WTC11 (cell line): Measurements from ENCODE around the gene SEMA6B. TPM values are rescaled to one million over a fixed set of nuclear protein-coding genes. Genes with fewer than 3 reads are reported as not detected.

Experiments
- ATAC-seq: fragments of 200-7000 bp; cut with Tn5 transposase; 2 replicates; pipeline ENCODE4 v1.10.0; 2021; ENCODE audit warnings: mild to moderate bottlenecking, moderate library complexity
- CTCF ChIA-PET: fragments of 300-600 bp; sonication (Branson Sonifier 250); formaldehyde crosslinking; loops from one replicate; lab custom pipeline; 2021; ENCODE audit warnings: antibody characterized with exemption; lab: Charles Lee
- POLR2A ChIA-PET: fragments of 350-600 bp; sonication (Branson Sonifier 250); formaldehyde crosslinking; loops from one replicate; lab custom pipeline; 2021; ENCODE audit warnings: antibody characterized with exemption; lab: Charles Lee
- DNase-seq: peaks from one replicate; pipeline ENCODE4 v3.0.0; 2021; ENCODE audit warnings: low spot score
- H3K27ac Mint-ChIP-seq: 2 replicates; pipeline ENCODE4 v1.8.0; 2021; ENCODE audit warnings: mixed read lengths
- H3K27me3 Mint-ChIP-seq: 2 replicates; pipeline ENCODE4 v1.8.0; 2021; ENCODE audit warnings: low read depth, mild to moderate bottlenecking, moderate library complexity, mixed read lengths
- H3K36me3 Mint-ChIP-seq: 2 replicates; pipeline ENCODE4 v1.8.0; 2021; ENCODE audit warnings: mixed read lengths
- H3K4me1 Mint-ChIP-seq: 2 replicates; pipeline ENCODE4 v1.8.0; 2022; ENCODE audit warnings: mixed read lengths
- H3K4me3 Mint-ChIP-seq: 2 replicates; pipeline ENCODE4 v1.8.0; 2021; ENCODE audit warnings: mild to moderate bottlenecking, moderate library complexity, mixed read lengths
- H3K9me3 Mint-ChIP-seq: 2 replicates; pipeline ENCODE4 v1.8.0; 2021; ENCODE audit warnings: mixed read lengths
- ATF1 ChIP-seq: sonication (generic); formaldehyde crosslinking; IDR thresholded peaks from 2 replicates; pipeline ENCODE4 v1.8.1; 2023; ENCODE audit warnings: mild to moderate bottlenecking, moderate library complexity, missing genetic modification reagents
- CREM ChIP-seq: sonication (generic); formaldehyde crosslinking; IDR thresholded peaks from 2 replicates; pipeline ENCODE4 v1.8.1; 2022; ENCODE audit warnings: mild to moderate bottlenecking, missing genetic modification reagents, moderate library complexity
- FOXK1 ChIP-seq: sonication (generic); formaldehyde crosslinking; IDR thresholded peaks from 2 replicates; pipeline ENCODE4 v1.8.0; 2022; ENCODE audit warnings: mild to moderate bottlenecking, moderate library complexity, missing genetic modification reagents
- JAZF1 ChIP-seq: fragments of 250-450 bp; sonication (Bioruptor Pico); IDR thresholded peaks from 2 replicates; pipeline ENCODE4 v1.9.0; 2021; ENCODE audit warnings: moderate library complexity, mild to moderate bottlenecking, inconsistent platforms
- NR2C2 ChIP-seq: sonication (generic); formaldehyde crosslinking; IDR thresholded peaks from 2 replicates; pipeline ENCODE4 v1.8.0; 2022; ENCODE audit warnings: mild to moderate bottlenecking, missing genetic modification reagents
- TEAD1 ChIP-seq: sonication (generic); formaldehyde crosslinking; IDR thresholded peaks from 2 replicates; pipeline ENCODE4 v1.8.0; 2022; ENCODE audit warnings: mild to moderate bottlenecking, missing genetic modification reagents
- TP53 ChIP-seq: sonication (generic); formaldehyde crosslinking; IDR thresholded peaks from 2 replicates; pipeline ENCODE4 v1.8.1; 2023; ENCODE audit warnings: mild to moderate bottlenecking, missing genetic modification reagents
- ZBTB21 ChIP-seq: sonication (generic); formaldehyde crosslinking; IDR thresholded peaks from 2 replicates; pipeline ENCODE4 v1.8.1; 2023; ENCODE audit warnings: mild to moderate bottlenecking, missing genetic modification reagents, borderline replicate concordance
- ZNF138 ChIP-seq: sonication (generic); formaldehyde crosslinking; conservative IDR thresholded peaks from 2 replicates; pipeline ENCODE4 v1.8.1; 2022; ENCODE audit warnings: mild to moderate bottlenecking, moderate library complexity, missing genetic modification reagents
- total RNA-seq: library from RNA; stranded (reverse); gene quantifications from 3 replicates; pipeline ENCODE4 v1.2.3, GENCODE V29; 2021
- TF ChIP-seq, protein P1 (sequence below): sonication (generic); formaldehyde crosslinking; IDR thresholded peaks from 2 replicates; pipeline ENCODE4 v1.8.0; 2022; ENCODE audit warnings: mild to moderate bottlenecking, missing genetic modification reagents
- TF ChIP-seq, protein P2 (sequence below): sonication (generic); formaldehyde crosslinking; IDR thresholded peaks from 2 replicates; pipeline ENCODE4 v1.8.1; 2022; ENCODE audit warnings: low read depth, mild to moderate bottlenecking, moderate library complexity, missing genetic modification reagents, borderline replicate concordance
- TF ChIP-seq, protein P3 (sequence below): sonication (generic); formaldehyde crosslinking; IDR thresholded peaks from 2 replicates; pipeline ENCODE4 v1.8.0; 2023; ENCODE audit warnings: mild to moderate bottlenecking, missing genetic modification reagents
- TF ChIP-seq, protein P4 (sequence below): sonication (generic); formaldehyde crosslinking; IDR thresholded peaks from 2 replicates; pipeline ENCODE4 v1.8.1; 2023; ENCODE audit warnings: mild to moderate bottlenecking, missing genetic modification reagents
- TF ChIP-seq, protein P5 (sequence below): fragments of 200-600 bp; IDR thresholded peaks from 2 replicates; pipeline ENCODE4 v1.8.0; 2022; ENCODE audit warnings: antibody characterized with exemption
- TF ChIP-seq, protein P6 (sequence below): sonication (generic); formaldehyde crosslinking; conservative IDR thresholded peaks from 2 replicates; pipeline ENCODE4 v1.8.1; 2023; ENCODE audit warnings: mild to moderate bottlenecking, low read depth, missing genetic modification reagents, moderate library complexity
- TF ChIP-seq, protein P7 (sequence below): sonication (generic); formaldehyde crosslinking; IDR thresholded peaks from 2 replicates; pipeline ENCODE4 v1.8.0; 2022; ENCODE audit warnings: mild to moderate bottlenecking, missing genetic modification reagents

Gene SEMA6B
- total RNA-seq, 1 experiment from 2014 or later: 45.1 TPM

DNA sequence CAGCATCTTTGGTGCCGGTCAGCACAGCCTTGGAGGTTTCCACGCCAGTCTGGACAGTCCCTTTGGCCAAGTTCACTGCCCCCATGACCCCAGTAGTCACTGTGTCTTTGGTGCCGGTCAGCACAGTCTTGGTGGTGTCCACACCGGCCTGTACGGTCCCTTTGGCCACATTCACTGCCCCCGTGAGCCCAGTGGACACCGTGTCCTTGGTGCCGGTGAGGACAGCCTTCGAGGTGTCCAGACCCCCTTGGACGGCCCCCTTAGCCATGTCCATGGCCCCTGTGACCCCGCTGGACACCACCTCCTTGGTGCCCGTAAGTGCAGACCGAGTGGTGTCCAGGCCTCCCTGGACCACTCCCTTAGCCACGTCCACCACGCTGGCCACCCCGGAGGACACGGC lies 46.2 kb downstream of the SEMA6B start:
- TF ChIP-seq, protein P1, sequence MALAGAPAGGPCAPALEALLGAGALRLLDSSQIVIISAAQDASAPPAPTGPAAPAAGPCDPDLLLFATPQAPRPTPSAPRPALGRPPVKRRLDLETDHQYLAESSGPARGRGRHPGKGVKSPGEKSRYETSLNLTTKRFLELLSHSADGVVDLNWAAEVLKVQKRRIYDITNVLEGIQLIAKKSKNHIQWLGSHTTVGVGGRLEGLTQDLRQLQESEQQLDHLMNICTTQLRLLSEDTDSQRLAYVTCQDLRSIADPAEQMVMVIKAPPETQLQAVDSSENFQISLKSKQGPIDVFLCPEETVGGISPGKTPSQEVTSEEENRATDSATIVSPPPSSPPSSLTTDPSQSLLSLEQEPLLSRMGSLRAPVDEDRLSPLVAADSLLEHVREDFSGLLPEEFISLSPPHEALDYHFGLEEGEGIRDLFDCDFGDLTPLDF (CRISPR knock-in tag): no peak
- no peak for TF ChIP-seq TEAD1
- TF ChIP-seq CREM (CRISPR knock-in tag): no peak
- TF ChIP-seq FOXK1: no peak
- peaks cover 85% of the 10 kb centered on the region for H3K27me3 Mint-ChIP-seq
- no peaks in the 10 kb centered on the region for H3K4me1 Mint-ChIP-seq
- no peaks in the 10 kb centered on the region for H3K9me3 Mint-ChIP-seq
- H3K27ac Mint-ChIP-seq: no peak overlapping the region
- H3K4me3 Mint-ChIP-seq: no peak overlapping the region
- CTCF ChIA-PET: interaction anchor here (5.4 kb wide), 1 partner anchor 12 kb away, joined by 63 read pairs; no protein-coding TSS in a partner anchor
- no peaks in the 10 kb centered on the region for H3K36me3 Mint-ChIP-seq
- ATAC-seq: no peak
- DNase-seq: no peak
- POLR2A ChIA-PET: no interaction called here

DNA sequence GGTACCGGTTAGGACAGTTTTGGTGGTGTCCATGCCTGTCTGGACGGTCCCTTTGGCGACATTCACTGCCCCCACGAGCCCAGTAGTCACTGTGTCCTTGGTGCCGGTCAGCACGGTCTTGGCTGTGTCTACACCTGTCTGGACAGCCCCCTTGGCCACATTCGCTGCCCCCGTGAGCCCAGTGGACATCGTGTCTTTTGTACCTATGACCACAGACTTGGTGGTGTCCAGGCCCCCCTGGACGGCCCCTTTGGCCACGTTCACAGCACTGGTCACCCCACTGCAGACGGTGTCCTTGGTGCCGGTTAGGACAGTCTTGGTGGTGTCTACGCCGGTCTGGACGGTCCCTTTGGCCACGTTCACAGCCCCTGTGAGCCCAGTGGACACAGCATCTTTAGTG lies 47.4 kb downstream of the SEMA6B start:
- no peak for DNase-seq
- ATAC-seq: no peak
- TF ChIP-seq JAZF1 (CRISPR knock-in tag) (no peak), ATF1 (CRISPR knock-in tag) (no peak), NR2C2 (CRISPR knock-in tag) (no peak), ZBTB21 (CRISPR knock-in tag) (no peak), ZNF138 (CRISPR knock-in tag) (no peak), TP53 (CRISPR knock-in tag) (no peak)
- TF ChIP-seq, protein P2, sequence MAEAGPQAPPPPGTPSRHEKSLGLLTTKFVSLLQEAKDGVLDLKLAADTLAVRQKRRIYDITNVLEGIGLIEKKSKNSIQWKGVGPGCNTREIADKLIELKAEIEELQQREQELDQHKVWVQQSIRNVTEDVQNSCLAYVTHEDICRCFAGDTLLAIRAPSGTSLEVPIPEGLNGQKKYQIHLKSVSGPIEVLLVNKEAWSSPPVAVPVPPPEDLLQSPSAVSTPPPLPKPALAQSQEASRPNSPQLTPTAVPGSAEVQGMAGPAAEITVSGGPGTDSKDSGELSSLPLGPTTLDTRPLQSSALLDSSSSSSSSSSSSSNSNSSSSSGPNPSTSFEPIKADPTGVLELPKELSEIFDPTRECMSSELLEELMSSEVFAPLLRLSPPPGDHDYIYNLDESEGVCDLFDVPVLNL (CRISPR knock-in tag): no peak
- TF ChIP-seq, protein P3, sequence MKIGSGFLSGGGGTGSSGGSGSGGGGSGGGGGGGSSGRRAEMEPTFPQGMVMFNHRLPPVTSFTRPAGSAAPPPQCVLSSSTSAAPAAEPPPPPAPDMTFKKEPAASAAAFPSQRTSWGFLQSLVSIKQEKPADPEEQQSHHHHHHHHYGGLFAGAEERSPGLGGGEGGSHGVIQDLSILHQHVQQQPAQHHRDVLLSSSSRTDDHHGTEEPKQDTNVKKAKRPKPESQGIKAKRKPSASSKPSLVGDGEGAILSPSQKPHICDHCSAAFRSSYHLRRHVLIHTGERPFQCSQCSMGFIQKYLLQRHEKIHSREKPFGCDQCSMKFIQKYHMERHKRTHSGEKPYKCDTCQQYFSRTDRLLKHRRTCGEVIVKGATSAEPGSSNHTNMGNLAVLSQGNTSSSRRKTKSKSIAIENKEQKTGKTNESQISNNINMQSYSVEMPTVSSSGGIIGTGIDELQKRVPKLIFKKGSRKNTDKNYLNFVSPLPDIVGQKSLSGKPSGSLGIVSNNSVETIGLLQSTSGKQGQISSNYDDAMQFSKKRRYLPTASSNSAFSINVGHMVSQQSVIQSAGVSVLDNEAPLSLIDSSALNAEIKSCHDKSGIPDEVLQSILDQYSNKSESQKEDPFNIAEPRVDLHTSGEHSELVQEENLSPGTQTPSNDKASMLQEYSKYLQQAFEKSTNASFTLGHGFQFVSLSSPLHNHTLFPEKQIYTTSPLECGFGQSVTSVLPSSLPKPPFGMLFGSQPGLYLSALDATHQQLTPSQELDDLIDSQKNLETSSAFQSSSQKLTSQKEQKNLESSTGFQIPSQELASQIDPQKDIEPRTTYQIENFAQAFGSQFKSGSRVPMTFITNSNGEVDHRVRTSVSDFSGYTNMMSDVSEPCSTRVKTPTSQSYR (CRISPR knock-in tag): no peak
- TF ChIP-seq, protein P4, sequence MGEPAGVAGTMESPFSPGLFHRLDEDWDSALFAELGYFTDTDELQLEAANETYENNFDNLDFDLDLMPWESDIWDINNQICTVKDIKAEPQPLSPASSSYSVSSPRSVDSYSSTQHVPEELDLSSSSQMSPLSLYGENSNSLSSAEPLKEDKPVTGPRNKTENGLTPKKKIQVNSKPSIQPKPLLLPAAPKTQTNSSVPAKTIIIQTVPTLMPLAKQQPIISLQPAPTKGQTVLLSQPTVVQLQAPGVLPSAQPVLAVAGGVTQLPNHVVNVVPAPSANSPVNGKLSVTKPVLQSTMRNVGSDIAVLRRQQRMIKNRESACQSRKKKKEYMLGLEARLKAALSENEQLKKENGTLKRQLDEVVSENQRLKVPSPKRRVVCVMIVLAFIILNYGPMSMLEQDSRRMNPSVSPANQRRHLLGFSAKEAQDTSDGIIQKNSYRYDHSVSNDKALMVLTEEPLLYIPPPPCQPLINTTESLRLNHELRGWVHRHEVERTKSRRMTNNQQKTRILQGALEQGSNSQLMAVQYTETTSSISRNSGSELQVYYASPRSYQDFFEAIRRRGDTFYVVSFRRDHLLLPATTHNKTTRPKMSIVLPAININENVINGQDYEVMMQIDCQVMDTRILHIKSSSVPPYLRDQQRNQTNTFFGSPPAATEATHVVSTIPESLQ (CRISPR knock-in tag): no peak
- TF ChIP-seq, protein P5, sequence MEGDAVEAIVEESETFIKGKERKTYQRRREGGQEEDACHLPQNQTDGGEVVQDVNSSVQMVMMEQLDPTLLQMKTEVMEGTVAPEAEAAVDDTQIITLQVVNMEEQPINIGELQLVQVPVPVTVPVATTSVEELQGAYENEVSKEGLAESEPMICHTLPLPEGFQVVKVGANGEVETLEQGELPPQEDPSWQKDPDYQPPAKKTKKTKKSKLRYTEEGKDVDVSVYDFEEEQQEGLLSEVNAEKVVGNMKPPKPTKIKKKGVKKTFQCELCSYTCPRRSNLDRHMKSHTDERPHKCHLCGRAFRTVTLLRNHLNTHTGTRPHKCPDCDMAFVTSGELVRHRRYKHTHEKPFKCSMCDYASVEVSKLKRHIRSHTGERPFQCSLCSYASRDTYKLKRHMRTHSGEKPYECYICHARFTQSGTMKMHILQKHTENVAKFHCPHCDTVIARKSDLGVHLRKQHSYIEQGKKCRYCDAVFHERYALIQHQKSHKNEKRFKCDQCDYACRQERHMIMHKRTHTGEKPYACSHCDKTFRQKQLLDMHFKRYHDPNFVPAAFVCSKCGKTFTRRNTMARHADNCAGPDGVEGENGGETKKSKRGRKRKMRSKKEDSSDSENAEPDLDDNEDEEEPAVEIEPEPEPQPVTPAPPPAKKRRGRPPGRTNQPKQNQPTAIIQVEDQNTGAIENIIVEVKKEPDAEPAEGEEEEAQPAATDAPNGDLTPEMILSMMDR: no peak
- TF ChIP-seq, protein P6, sequence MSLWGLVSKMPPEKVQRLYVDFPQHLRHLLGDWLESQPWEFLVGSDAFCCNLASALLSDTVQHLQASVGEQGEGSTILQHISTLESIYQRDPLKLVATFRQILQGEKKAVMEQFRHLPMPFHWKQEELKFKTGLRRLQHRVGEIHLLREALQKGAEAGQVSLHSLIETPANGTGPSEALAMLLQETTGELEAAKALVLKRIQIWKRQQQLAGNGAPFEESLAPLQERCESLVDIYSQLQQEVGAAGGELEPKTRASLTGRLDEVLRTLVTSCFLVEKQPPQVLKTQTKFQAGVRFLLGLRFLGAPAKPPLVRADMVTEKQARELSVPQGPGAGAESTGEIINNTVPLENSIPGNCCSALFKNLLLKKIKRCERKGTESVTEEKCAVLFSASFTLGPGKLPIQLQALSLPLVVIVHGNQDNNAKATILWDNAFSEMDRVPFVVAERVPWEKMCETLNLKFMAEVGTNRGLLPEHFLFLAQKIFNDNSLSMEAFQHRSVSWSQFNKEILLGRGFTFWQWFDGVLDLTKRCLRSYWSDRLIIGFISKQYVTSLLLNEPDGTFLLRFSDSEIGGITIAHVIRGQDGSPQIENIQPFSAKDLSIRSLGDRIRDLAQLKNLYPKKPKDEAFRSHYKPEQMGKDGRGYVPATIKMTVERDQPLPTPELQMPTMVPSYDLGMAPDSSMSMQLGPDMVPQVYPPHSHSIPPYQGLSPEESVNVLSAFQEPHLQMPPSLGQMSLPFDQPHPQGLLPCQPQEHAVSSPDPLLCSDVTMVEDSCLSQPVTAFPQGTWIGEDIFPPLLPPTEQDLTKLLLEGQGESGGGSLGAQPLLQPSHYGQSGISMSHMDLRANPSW (CRISPR knock-in tag): no peak
- TF ChIP-seq, protein P7, sequence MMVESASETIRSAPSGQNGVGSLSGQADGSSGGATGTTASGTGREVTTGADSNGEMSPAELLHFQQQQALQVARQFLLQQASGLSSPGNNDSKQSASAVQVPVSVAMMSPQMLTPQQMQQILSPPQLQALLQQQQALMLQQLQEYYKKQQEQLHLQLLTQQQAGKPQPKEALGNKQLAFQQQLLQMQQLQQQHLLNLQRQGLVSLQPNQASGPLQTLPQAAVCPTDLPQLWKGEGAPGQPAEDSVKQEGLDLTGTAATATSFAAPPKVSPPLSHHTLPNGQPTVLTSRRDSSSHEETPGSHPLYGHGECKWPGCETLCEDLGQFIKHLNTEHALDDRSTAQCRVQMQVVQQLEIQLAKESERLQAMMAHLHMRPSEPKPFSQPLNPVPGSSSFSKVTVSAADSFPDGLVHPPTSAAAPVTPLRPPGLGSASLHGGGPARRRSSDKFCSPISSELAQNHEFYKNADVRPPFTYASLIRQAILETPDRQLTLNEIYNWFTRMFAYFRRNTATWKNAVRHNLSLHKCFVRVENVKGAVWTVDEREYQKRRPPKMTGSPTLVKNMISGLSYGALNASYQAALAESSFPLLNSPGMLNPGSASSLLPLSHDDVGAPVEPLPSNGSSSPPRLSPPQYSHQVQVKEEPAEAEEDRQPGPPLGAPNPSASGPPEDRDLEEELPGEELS (CRISPR knock-in tag): no peak
- no peaks in the 10 kb centered on the region for H3K9me3 Mint-ChIP-seq
- H3K27me3 Mint-ChIP-seq: peaks cover 88% of the 10 kb centered on the region
- ChIA-PET POLR2A (no interaction called here), CTCF (no interaction called here)
- H3K4me1 Mint-ChIP-seq: no peaks in the 10 kb centered on the region
- no peak overlapping the region for H3K27ac Mint-ChIP-seq
- H3K36me3 Mint-ChIP-seq: no peaks in the 10 kb centered on the region
- no peak overlapping the region for H3K4me3 Mint-ChIP-seq
